Choroid plexus epithelial cell (primary cell): ENCODE measurements around the gene ANAPC1.

Experiments
- DNase-seq: peaks from one replicate; pipeline ENCODE4 v3.0.0-alpha.2; 2010; ENCODE audit warnings: low read depth
- H3K4me3 ChIP-seq: 2 replicates; pipeline ENCODE4 v1.5.1; 2011; ENCODE audit warnings: low read depth, mild to moderate bottlenecking, control low read depth, low read length, moderate library complexity
- TF ChIP-seq, protein P1 (sequence below): conservative IDR thresholded peaks from 2 replicates; pipeline ENCODE4 v1.5.1; 2011; ENCODE audit warnings: low read depth, mild to moderate bottlenecking, control low read depth, inconsistent platforms, low read length, moderate library complexity

ANAPC1 gene, protein sequence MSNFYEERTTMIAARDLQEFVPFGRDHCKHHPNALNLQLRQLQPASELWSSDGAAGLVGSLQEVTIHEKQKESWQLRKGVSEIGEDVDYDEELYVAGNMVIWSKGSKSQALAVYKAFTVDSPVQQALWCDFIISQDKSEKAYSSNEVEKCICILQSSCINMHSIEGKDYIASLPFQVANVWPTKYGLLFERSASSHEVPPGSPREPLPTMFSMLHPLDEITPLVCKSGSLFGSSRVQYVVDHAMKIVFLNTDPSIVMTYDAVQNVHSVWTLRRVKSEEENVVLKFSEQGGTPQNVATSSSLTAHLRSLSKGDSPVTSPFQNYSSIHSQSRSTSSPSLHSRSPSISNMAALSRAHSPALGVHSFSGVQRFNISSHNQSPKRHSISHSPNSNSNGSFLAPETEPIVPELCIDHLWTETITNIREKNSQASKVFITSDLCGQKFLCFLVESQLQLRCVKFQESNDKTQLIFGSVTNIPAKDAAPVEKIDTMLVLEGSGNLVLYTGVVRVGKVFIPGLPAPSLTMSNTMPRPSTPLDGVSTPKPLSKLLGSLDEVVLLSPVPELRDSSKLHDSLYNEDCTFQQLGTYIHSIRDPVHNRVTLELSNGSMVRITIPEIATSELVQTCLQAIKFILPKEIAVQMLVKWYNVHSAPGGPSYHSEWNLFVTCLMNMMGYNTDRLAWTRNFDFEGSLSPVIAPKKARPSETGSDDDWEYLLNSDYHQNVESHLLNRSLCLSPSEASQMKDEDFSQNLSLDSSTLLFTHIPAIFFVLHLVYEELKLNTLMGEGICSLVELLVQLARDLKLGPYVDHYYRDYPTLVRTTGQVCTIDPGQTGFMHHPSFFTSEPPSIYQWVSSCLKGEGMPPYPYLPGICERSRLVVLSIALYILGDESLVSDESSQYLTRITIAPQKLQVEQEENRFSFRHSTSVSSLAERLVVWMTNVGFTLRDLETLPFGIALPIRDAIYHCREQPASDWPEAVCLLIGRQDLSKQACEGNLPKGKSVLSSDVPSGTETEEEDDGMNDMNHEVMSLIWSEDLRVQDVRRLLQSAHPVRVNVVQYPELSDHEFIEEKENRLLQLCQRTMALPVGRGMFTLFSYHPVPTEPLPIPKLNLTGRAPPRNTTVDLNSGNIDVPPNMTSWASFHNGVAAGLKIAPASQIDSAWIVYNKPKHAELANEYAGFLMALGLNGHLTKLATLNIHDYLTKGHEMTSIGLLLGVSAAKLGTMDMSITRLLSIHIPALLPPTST (N-terminal part only)

DNA sequence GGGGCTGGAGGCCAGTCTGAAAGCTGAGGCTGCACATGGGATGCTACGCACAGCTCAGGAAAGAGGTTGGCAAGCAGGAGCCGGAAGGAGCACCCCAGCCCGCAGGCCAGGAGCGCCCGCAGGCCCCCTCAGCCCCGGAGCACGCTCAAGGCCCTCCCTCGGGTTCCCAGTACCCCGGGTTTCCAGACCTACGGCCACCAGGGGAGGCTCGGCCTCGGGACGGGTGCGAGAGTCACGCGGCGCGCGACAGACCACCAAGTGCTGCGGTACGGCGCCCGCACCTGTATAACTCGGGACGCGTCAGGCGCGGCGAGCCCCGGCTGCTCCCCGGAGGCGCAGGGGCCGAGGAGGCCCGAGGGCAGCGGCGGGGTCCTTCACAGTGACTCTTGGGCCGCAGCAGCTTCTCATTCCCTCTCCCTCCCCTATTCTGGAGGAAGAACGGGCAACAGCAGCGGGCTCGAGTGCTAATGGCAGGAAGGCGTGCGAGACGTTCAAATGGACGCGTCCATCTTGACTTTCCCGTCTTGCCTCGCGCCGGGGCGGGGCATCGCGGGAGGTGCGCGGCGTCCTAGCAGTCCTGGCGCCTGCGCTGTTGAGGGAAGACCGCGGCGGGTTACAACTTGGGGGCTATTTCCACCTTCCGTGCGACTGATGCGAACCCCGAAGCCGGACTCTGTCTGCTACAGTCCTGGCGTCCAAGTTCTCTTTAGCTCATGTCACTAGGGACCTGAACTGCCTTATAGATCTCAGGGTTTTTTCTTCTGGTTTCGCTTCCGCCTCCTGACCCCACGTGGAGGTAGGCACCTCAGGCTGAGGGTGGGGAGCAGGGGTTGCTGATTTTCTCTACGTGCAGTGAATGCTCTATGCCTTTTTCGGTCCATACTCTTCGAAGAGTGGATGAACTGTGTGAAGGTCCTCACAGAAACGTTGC is at the start of gene ANAPC1:
TSS of gene ANAPC1 (minus strand) at position 533 of the 931 bp plus-strand sequence. CDS start 3,368 bp downstream, outside the sequence.
- peak within 1 kb of the TSS; percentile 97 for H3K4me3 ChIP-seq
- TF ChIP-seq, protein P1, sequence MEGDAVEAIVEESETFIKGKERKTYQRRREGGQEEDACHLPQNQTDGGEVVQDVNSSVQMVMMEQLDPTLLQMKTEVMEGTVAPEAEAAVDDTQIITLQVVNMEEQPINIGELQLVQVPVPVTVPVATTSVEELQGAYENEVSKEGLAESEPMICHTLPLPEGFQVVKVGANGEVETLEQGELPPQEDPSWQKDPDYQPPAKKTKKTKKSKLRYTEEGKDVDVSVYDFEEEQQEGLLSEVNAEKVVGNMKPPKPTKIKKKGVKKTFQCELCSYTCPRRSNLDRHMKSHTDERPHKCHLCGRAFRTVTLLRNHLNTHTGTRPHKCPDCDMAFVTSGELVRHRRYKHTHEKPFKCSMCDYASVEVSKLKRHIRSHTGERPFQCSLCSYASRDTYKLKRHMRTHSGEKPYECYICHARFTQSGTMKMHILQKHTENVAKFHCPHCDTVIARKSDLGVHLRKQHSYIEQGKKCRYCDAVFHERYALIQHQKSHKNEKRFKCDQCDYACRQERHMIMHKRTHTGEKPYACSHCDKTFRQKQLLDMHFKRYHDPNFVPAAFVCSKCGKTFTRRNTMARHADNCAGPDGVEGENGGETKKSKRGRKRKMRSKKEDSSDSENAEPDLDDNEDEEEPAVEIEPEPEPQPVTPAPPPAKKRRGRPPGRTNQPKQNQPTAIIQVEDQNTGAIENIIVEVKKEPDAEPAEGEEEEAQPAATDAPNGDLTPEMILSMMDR: no peak
- peak; percentile 83 for DNase-seq

DNA sequence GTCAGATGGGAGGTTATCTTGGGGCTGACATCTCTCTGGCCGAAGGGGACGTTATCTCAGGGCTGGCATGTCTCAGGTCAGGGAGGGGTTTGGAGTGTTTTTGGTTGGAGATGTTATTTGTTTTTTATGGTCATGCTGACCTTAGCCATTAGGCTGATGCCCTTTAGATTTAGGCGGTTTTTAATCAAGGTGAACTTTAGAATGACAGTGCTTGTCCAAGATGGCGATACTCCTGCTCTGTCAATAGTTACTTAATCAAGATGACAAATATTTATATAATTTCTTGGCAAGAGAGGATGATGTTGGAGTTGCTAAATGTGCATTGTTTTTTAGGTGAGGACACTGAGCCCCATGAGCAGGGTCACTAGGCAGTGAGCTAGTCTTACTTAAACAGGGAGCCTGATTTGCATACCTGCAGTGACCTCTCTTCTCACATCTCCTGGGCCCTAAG is 48.9 kb upstream of the ANAPC1 start:
- DNase-seq: no peak
- TF ChIP-seq, protein P1: no peak
- H3K4me3 ChIP-seq: no peak overlapping the region

DNA sequence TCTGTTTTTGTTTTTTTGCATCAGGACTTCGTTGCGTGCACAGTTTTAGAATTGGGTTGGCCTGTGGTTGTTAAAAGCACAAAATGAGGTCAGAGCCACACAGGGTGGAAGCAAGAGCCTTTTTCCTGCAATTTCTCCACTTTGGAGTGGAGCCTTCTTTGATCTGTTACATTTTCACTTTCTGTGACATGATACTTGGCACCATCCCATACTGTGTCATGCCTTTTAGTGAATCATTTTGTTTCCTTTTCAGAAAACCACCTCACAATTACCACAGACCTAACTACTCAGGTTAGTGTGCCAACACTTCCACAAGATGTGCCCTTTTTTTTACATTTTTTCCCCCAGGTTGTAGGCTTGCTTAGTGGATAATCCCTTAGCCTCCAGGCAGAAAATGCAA is 46.9 kb upstream of the ANAPC1 start:
- no peak overlapping the region for H3K4me3 ChIP-seq
- DNase-seq: peak; percentile 56
- TF ChIP-seq, protein P1: no peak

DNA sequence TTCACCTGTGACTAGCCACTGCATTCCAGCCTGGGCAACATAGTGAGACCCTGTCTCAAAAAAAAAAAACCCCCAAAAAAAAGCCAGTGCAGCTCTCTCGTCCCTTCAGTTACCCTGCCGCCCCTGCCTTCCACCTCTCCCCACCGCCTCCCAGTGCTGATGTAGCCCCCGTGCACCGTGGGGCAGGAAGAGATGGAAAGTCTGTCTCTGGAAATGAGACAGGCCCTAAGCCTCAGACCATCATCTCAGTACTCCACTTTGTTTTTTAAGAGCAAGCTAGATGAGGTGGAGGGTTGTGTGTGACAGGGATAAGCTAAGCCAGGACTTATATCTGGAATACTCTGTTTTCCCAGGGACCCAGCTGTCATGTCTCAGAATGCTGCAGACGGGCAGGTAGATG is 46.4 kb upstream of the ANAPC1 start:
- DNase-seq: no peak
- no peak overlapping the region for H3K4me3 ChIP-seq
- TF ChIP-seq, protein P1: no peak

DNA sequence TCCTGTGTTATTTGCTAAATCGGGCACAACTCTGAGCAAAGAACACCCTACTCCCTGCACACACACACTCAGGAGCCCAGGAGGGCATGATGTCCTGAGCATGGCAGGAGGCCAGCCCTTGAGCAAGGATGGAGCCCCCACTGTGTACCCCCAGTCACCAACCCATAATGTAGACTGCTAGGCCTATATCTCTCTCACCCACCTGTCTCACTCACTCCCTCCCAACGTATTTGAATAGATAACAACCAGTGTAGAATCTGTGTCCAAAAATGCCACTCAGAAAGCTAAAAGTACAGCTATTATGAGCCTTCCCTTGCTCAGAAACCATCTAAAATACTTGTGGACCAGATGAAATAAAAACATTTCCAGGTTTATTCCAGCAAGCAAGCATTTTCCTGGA is 43.7 kb upstream of the ANAPC1 start:
- TF ChIP-seq, protein P1: no peak
- H3K4me3 ChIP-seq: no peak overlapping the region
- no peak for DNase-seq
